Smooth muscle cell (in vitro differentiated cells): ENCODE results near the gene ZNF311. TPM values are rescaled to one million over a fixed set of nuclear protein-coding genes. Genes with fewer than 3 reads are reported as not detected.

Experiments
- DNase-seq: peaks from one replicate; lab custom pipeline; 2025; ENCODE audit not compliant: unreplicated experiment; lab: John Stamatoyannopoulos, UW
- H2AFZ ChIP-seq: fragments of 200-600 bp; sonication (generic); 2 replicates; pipeline ENCODE4 v1.6.0; 2016; ENCODE audit warnings: antibody characterized with exemption, low read depth, mild to moderate bottlenecking
- H3F3A ChIP-seq: fragments of 200-600 bp; sonication (generic); 2 replicates; pipeline ENCODE4 v1.6.0; 2017; ENCODE audit warnings: antibody characterized with exemption, low read depth
- H3K27ac ChIP-seq: fragments of 200-600 bp; sonication (generic); 2 replicates; pipeline ENCODE4 v1.5.1; 2016; ENCODE audit warnings: low read depth, mild to moderate bottlenecking
- H3K27me3 ChIP-seq: fragments of 200-600 bp; sonication (generic); 2 replicates; pipeline ENCODE4 v1.6.1; 2016; ENCODE audit warnings: low read depth, mild to moderate bottlenecking
- H3K36me3 ChIP-seq: fragments of 200-600 bp; sonication (generic); 2 replicates; pipeline ENCODE4 v1.5.1; 2016; ENCODE audit warnings: low read depth
- H3K4me1 ChIP-seq: fragments of 200-600 bp; sonication (generic); 2 replicates; pipeline ENCODE4 v1.5.1; 2016; ENCODE audit warnings: low read depth
- H3K4me2 ChIP-seq: fragments of 200-600 bp; sonication (generic); 2 replicates; pipeline ENCODE4 v1.6.0; 2016; ENCODE audit warnings: mild to moderate bottlenecking
- H3K4me3 ChIP-seq: fragments of 200-600 bp; sonication (generic); 2 replicates; pipeline ENCODE4 v1.5.1; 2016; ENCODE audit warnings: mild to moderate bottlenecking
- H3K79me2 ChIP-seq: fragments of 200-600 bp; sonication (generic); 2 replicates; pipeline ENCODE4 v1.6.0; 2016; ENCODE audit warnings: low read depth, mild to moderate bottlenecking
- H3K9ac ChIP-seq: fragments of 200-600 bp; sonication (generic); 2 replicates; pipeline ENCODE4 v1.6.0; 2016; ENCODE audit warnings: low read depth
- H3K9me3 ChIP-seq: fragments of 200-600 bp; sonication (generic); replicated peaks from 2 replicates; pipeline ENCODE4 v1.5.1; 2016; ENCODE audit warnings: low read depth
- H4K20me1 ChIP-seq: fragments of 200-600 bp; sonication (generic); 2 replicates; pipeline ENCODE4 v1.6.0; 2016; ENCODE audit warnings: low read depth
- CTCF ChIP-seq: fragments of 200-600 bp; sonication (generic); IDR thresholded peaks from 2 replicates; pipeline ENCODE4 v1.5.1; 2017; ENCODE audit warnings: borderline replicate concordance, mild to moderate bottlenecking, antibody characterized with exemption; ENCODE audit not compliant: insufficient read depth, poor library complexity, severe bottlenecking
- WGBS: methylation state at CpG from one replicate; pipeline ENCODE4 v1.1.7; 2016; ENCODE audit warnings: low lambda C conversion rate; 5-methylcytosine and 5-hydroxymethylcytosine counted together
- polyA plus RNA-seq: library from polyadenylated mRNA; unstranded; fragments of >200 nt; fragmentation: Nextera tagmentation; extraction: Ambion mirVana; gene quantifications from 2 replicates; pipeline ENCODE4 v1.2.1, GENCODE V29; 2016
- total RNA-seq: library from RNA; depleted of rRNA; stranded (reverse); fragments of >200 nt; gene quantifications from 2 replicates; pipeline ENCODE4 v1.2.3, GENCODE V29; 2014

Gene ZNF311
- total and polyA plus RNA-seq, 2 experiments from 2014 or later: 0.17 to 0.58 TPM

DNA sequence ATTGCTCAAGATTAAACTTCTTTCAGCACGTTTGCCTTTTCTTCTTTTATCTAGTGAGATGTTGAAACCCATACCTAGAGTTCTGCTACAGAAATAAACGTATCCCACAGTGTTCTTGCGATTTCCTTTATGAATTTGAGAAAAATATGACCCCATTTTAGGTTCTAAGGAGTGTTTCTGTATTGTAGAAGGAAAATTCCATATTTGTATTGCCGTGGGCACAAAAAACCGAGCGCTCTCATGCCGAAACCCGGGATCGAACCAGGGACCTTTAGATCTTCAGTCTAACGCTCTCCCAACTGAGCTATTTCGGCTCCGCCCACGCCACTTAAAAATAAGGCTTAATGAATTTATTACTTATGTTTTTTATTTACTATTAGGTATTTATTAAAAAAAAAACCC lies 23.7 kb downstream of the ZNF311 start:
- H3F3A ChIP-seq: peaks cover 17% of the 10 kb centered on the region
- peak overlapping the region; percentile 96 for H3K4me3 ChIP-seq

DNA sequence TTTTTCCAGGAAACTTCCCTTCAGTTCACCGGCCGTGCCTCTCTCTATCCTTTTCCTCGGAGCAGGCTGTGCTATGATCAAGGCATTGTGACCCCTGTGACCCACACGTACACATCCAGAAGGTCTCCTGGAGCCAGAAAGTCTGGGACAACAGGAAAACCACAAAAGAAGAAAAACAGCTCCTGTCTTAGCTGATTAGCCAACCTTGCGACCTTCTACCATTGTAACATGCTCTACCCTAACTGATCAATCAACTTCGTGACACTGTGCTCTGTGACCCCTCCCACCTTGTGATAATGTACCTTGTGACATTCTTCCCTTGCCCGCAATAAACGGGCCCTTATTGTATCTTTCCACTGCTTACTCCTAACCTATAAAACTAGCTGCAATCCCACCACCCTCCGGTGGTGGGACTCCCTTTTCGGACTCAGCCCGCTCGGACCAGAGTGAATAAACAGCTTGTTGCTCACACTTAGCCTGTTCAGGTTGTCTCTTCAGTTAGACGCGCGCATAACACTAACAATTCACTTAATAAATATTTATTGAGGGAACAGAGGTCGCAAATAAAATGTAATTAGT lies 24.2 kb downstream of the ZNF311 start:
- no peaks in the 10 kb centered on the region for H3K9me3 ChIP-seq
- H3K79me2 ChIP-seq: no peaks in the 10 kb centered on the region
- peak overlapping the region; percentile 61 for H3K27ac ChIP-seq
- H3K4me3 ChIP-seq: peak overlapping the region; percentile 96
- peaks cover 7% of the 10 kb centered on the region for H3K4me1 ChIP-seq
- WGBS: 1% methylated on average over 16 of the region's 16 CpGs
- peak; percentile 20 for TF ChIP-seq CTCF
- DNase-seq: no peak
- peak overlapping the region; percentile 57 for H2AFZ ChIP-seq
- peaks cover 17% of the 10 kb centered on the region for H3F3A ChIP-seq
- no peaks in the 10 kb centered on the region for H4K20me1 ChIP-seq
- peak overlapping the region; percentile 70 for H3K9ac ChIP-seq
- no peaks in the 10 kb centered on the region for H3K27me3 ChIP-seq
- peak overlapping the region; percentile 90 for H3K4me2 ChIP-seq
- H3K36me3 ChIP-seq: no peaks in the 10 kb centered on the region

More for the DNA sequence above, 23.7 kb downstream of the ZNF311 start:
- TF ChIP-seq CTCF: peak; percentile 0
- no peak for DNase-seq
- Histone ChIP-seq H3K4me1 (peaks cover 7% of the 10 kb centered on the region), H3K9ac (peak overlapping the region; percentile 45), H3K79me2 (no peaks in the 10 kb centered on the region), H3K4me2 (peak overlapping the region; percentile 90), H2AFZ (peak overlapping the region; percentile 57), H3K27ac (peak overlapping the region; percentile 61), H3K36me3 (no peaks in the 10 kb centered on the region), H3K27me3 (no peaks in the 10 kb centered on the region), H4K20me1 (no peaks in the 10 kb centered on the region), H3K9me3 (no peaks in the 10 kb centered on the region)
- WGBS: under 1% methylated on average over 13 of the region's 13 CpGs

DNA sequence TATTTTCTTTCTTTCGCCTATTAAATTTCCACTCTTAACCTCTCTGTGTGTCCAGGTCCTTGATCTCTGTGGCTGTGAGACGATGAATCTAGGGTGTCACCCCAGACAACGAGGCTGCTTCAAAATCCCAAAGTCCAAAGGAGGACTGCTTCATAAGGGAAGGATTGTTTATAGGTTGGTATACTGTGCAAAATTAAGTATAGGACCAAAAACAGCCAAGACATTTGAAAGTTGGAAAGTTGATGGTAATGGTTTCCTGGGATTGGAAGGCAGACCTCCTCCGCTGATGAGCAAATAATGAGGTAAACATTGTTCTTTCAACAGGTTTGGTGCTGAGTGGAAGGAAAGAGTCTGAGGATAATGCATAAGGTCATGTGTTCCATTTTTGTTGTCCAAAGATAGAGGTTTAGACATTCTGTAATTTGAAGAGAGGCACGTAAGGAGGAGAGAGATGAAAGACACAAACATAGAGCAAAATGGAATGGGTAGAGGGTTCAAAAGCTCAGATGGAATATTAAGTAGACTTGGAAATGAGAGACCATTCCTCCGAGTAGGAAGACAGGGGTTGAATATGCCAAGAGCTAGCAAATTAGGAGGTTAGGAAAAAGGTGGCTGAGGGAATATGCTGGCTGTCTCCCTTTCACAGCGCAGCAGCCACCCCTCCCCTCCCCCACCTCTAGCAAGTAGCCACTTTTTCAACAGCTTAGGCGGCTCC lies 24.8 kb downstream of the ZNF311 start:
- H3K79me2 ChIP-seq: no peaks in the 10 kb centered on the region
- DNase-seq: no peak
- H3K4me2 ChIP-seq: peak overlapping the region; percentile 90
- TF ChIP-seq CTCF: no peak
- no peaks in the 10 kb centered on the region for H3K9me3 ChIP-seq
- H4K20me1 ChIP-seq: no peaks in the 10 kb centered on the region
- H3K4me3 ChIP-seq: peak overlapping the region; percentile 96
- peak overlapping the region; percentile 57 for H2AFZ ChIP-seq
- peak overlapping the region; percentile 61 for H3K27ac ChIP-seq
- peaks cover 7% of the 10 kb centered on the region for H3K4me1 ChIP-seq
- peak overlapping the region; percentile 70 for H3K9ac ChIP-seq
- no peaks in the 10 kb centered on the region for H3K27me3 ChIP-seq
- 56% methylated on average over 8 of the region's 8 CpGs for WGBS
- H3K36me3 ChIP-seq: no peaks in the 10 kb centered on the region
- peaks cover 17% of the 10 kb centered on the region for H3F3A ChIP-seq
